GM12801 (cell line): ENCODE results near the gene DDN.

Experiments used
- TF ChIP-seq, protein P1 (sequence below): IDR thresholded peaks from one replicate; pipeline ENCODE4 v1.5.1; 2011; ENCODE audit warnings: control low read depth; ENCODE audit not compliant: insufficient read length; ENCODE audit errors: extremely low read depth

DDN gene

DNA sequence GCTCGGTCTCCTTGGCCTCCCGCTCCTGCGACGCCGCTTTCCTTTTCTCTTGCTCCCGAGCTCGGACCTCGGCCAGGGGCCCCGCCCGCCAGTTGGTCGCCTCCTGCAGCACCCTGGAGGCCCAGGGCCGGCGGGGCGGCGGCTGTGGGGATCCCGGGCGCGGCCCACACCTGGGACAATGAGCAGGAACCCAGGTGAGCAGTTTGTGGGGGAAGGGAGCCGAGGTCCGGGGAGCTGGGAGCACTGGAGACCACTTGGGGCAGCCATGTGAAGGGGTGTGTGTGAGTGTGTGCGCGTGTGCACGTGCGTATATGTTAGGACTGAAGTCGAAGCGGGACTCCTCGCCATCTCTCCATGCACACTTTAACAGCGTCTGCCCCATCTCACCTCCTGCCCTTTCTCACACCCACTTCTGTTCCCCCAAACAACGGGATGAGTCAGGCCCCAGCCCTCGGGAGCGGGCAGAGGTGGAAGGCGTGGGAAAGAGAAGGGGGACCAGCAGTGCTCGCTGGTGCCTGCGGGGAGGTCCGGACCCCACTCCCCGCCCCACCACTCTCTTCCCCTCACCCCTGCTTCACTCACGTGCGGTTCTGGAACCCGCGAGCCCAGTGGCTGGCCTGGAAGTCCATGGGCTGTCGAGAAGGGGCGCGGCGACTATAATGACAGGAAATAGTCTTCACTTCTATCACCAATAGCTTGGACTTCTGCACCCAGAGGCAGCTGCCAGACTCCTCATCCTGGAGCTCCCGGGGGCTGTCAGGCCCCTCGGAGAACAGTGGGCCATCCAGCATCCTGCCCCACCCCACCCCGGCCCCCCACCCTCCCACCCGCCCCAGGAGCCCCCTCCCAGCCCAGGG, 450 bp downstream of the DDN start:
- TF ChIP-seq, protein P1, sequence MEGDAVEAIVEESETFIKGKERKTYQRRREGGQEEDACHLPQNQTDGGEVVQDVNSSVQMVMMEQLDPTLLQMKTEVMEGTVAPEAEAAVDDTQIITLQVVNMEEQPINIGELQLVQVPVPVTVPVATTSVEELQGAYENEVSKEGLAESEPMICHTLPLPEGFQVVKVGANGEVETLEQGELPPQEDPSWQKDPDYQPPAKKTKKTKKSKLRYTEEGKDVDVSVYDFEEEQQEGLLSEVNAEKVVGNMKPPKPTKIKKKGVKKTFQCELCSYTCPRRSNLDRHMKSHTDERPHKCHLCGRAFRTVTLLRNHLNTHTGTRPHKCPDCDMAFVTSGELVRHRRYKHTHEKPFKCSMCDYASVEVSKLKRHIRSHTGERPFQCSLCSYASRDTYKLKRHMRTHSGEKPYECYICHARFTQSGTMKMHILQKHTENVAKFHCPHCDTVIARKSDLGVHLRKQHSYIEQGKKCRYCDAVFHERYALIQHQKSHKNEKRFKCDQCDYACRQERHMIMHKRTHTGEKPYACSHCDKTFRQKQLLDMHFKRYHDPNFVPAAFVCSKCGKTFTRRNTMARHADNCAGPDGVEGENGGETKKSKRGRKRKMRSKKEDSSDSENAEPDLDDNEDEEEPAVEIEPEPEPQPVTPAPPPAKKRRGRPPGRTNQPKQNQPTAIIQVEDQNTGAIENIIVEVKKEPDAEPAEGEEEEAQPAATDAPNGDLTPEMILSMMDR = no peak

DNA sequence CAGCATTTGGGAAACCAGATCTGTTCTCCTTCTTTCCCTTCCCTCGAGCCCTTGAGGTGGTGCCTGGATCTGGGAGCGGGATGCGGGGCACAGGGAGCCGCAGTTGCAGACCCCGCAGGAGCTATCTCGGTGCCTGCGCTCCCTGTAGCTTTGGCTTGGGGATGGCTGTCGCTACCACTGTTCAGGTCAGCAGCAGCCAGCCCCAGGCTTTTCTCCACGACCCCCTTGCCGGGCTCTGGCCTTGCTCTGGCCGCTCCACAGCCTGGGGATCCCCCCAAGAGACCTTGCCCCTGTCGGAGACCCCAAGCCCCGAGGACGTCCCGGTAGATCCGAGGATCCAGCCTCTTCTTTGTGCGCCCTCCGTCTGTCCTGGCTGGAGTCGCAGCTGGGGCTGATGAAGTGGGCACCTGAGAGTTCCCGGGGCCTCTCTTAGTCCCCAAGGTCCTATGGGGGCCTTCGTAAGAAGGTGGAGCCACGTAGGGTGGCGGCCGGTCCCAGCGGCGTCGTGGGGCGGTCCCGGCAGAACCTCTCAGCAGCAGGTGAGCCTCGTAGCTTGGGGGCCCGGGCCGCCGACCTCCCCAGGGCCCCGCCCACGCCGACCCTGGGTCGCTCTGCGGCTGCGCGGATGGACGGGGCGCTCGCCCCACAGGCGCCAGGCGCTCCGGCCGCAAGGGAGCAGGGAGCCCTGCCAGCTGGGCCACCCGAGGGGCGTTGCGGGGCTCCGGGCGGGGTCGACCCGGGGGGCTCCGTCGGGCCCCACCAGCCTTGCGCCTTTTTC, 1.3 kb downstream of the DDN start:
- TF ChIP-seq, protein P1 = no peak

DNA sequence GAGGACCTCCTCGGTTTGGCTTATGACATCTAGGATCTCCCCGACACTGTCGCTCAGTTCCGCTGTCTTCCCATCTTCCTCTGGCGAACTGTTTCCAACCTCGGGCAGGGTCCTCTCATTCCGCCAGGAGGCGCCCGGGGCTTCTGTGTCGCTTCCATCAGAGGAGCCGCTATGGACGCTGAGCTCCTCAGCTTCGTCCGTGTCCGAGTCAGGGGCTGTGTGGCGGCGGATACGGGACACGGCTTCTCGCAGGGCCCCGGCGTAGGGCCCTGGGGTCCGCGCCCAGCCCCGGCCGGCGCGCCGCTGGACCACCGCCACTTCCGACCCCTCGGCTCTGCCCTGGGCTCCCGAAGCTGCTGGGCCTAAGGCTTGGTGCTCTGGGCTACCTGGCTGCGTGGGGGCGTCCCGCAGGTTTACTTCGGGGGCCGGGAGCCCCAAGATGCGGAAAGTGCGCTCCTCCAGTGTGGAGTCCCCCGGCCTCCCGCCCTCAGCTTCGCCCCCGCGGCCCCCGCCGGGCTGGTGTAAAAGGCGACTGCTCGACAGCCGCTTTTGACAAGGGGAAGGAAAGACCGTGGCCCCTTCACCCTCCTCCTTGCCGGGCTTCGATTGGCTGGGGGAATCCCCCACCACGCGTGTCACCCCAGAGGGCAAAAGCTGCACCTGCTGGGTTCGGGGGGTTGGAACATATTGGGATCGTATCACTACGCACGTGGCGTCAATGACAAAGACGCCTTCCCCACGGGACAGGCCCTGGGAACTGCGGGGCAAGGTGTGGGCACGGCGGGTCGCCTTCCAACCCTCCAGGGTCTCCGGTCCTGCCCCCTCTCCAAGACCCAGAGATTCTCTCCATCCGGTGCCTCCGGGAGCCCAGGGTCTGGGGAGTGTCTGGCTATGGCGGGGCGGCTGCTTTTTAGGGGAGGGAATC, 2.1 kb downstream of the DDN start:
- TF ChIP-seq, protein P1 = no peak

DNA sequence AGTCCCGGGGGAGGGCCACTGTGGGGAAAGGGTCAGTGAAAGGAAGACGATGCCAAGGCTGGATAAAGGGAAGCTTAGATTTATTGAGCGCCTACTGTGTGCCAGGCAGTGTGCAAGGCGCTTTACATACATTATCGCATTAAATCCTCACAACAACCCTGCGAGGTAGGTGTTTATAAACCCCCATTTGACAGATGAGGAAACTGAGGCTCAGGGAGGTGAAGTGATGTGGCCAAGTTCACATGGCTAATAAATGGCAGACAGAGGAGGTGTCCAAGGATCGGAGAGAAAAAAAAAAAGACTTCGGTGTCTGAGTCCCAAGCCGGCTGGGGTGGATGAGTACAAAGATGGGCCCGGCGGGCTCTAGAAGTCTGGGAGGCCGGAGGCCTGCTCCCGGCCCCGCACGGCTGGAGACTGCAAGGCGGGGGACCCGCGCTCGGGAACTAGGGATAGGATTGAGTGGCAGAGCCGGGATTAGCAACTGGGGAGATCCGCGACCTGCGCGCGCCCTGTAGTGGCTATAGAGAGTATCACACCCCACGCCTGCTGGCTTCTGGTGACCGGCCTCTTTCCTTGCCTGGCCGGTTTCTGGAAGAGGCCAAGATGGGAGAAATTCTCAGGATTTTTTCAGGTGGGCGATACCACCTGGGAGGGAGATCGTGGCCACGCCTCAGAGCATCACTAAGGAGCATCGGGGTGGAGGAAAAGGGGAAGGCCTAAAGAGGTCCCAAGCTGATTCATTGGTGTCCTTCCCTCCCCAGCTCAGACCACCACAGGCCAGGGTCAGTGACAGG, 3.9 kb downstream of the DDN start:
- TF ChIP-seq, protein P1 = no peak

DNA sequence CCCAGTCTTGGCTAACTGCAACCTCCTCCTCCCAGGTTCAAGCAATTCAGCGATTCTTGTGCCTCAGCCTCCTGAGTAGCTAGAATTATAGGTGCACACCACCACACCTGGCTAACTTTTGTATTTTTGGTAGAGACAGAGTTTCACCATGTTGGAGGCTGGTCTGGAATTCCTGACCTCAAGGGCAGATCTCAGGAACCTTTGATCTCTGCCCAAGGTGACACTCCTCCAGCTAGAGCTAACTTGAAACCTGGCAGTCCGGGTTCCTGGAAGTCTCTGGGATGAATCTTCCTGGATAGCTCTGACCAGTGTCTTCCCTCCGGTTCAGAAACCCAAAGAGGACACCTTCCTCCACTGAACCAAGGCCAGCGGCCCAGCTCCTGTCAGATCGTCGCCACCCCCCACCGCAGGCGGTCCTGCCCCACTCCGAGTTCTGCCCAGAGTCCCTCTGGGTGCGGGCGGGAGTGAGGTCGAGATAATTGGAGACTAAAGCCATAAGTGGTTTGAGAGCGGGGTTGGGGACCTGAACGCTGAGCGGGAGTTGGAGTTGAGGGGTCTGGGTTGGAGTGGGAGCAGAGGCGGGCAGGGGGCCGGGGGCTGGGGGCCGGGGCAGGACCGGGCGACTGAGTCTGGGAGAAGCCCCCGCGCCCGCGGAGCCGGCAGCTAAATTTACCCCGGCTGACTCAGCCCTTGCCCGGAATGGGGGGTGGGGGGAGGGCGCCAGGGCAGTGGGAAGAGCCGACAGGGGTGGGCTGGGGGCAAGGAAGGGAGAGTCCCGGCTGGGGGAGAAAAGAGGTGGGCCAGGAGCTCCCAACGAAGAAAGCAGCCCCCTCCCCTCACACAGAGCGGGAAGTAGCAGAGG, 4.7 kb downstream of the DDN start:
- TF ChIP-seq, protein P1 = no peak

DNA sequence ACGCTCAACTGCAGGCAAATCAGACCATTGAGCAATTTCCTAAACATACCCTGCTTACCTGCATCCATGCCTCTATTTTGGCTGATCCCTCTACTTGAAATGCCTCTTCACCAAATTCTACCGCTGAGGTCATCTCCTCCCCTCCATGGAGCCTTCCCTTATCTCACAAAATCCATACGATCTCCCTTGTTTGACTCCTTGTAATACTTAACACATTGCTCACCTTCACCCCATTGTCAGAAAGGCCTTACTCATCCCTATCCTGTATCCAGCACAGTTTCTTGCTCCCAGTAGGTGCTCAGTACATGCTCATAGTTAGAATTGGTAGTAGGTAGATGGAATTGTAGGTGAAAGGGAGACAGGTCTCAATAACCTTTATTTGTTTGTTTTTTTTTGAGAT, 5.4 kb downstream of the DDN start:
- TF ChIP-seq, protein P1 = no peak
